WTC11 (cell line): ENCODE data around the gene AKAP9.

Source experiments
- CBFB ChIP-seq: sonication (generic); formaldehyde crosslinking; IDR thresholded peaks from 2 replicates; pipeline ENCODE4 v1.8.1; 2022; ENCODE audit warnings: mild to moderate bottlenecking, low read depth, missing genetic modification reagents
- CTCF ChIP-seq: fragments of 200-600 bp; IDR thresholded peaks from 2 replicates; pipeline ENCODE4 v1.8.0; 2022; ENCODE audit warnings: antibody characterized with exemption
- ELF4 ChIP-seq: sonication (generic); formaldehyde crosslinking; IDR thresholded peaks from 2 replicates; pipeline ENCODE4 v1.8.1; 2022; ENCODE audit warnings: low read depth, mild to moderate bottlenecking, moderate library complexity, missing genetic modification reagents
- FOXP1 ChIP-seq: sonication (generic); formaldehyde crosslinking; IDR thresholded peaks from 2 replicates; pipeline ENCODE4 v1.8.0; 2022; ENCODE audit warnings: missing genetic modification reagents, mild to moderate bottlenecking, moderate library complexity, borderline replicate concordance
- NR2C2 ChIP-seq: sonication (generic); formaldehyde crosslinking; IDR thresholded peaks from 2 replicates; pipeline ENCODE4 v1.8.0; 2022; ENCODE audit warnings: mild to moderate bottlenecking, missing genetic modification reagents
- NR3C1 ChIP-seq: sonication (generic); formaldehyde crosslinking; conservative IDR thresholded peaks from 2 replicates; pipeline ENCODE4 v1.8.1; 2023; ENCODE audit warnings: low read depth, mild to moderate bottlenecking, missing genetic modification reagents
- PRDM15 ChIP-seq: sonication (generic); formaldehyde crosslinking; IDR thresholded peaks from 2 replicates; pipeline ENCODE4 v1.8.0; 2022; ENCODE audit warnings: missing genetic modification reagents
- TEAD4 ChIP-seq: sonication (generic); formaldehyde crosslinking; IDR thresholded peaks from 2 replicates; pipeline ENCODE4 v1.8.0; 2022; ENCODE audit warnings: mild to moderate bottlenecking, missing genetic modification reagents
- TP53 ChIP-seq: sonication (generic); formaldehyde crosslinking; IDR thresholded peaks from 2 replicates; pipeline ENCODE4 v1.8.1; 2023; ENCODE audit warnings: mild to moderate bottlenecking, missing genetic modification reagents
- ZNF416 ChIP-seq: fragments of 250-450 bp; sonication (Bioruptor Pico); IDR thresholded peaks from 2 replicates; pipeline ENCODE4 v1.9.0; 2021; ENCODE audit warnings: mild to moderate bottlenecking, inconsistent platforms
- ZNF423 ChIP-seq: fragments of 250-450 bp; sonication (Bioruptor Pico); IDR thresholded peaks from 2 replicates; pipeline ENCODE4 v2.1.2; 2022; ENCODE audit warnings: mild to moderate bottlenecking, moderate library complexity
- ZNF512 ChIP-seq: sonication (generic); formaldehyde crosslinking; IDR thresholded peaks from 2 replicates; pipeline ENCODE4 v1.8.1; 2022; ENCODE audit warnings: missing genetic modification reagents, borderline replicate concordance

DNA sequence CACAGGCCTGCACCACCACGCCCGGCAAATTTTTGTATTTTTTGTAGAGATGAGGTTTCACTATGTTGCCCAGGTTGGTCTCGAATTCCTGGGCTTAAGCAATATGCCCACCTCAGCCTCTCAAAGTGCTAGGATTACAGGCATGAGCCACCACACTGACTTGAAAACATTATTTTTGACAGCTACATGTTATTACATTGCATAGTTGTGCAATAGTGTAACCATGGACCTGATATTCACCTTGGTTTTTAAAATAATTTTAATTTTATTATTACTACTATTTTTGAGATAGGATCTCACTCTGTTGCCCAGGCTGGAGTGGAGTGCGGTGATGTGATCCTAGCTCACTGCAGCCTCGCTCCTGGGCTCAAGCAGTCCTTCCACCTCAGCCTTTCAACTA lies 18.4 kb downstream of the AKAP9 start:
- TF ChIP-seq CTCF (no peak), ZNF512 (CRISPR knock-in tag) (no peak), TEAD4 (CRISPR knock-in tag) (no peak), ZNF423 (CRISPR knock-in tag) (no peak), ELF4 (CRISPR knock-in tag) (no peak), NR3C1 (CRISPR knock-in tag) (no peak), ZNF416 (CRISPR knock-in tag) (no peak), TP53 (CRISPR knock-in tag) (no peak), NR2C2 (CRISPR knock-in tag) (no peak), CBFB (CRISPR knock-in tag) (no peak), PRDM15 (CRISPR knock-in tag) (no peak), FOXP1 (CRISPR knock-in tag) (no peak)
